ENCODE data around the gene CPTP.

The CPTP gene

GRCh38 chr1:1319646-1319941 is 5.0 kb upstream of the CPTP start:
- no peak for DNase-seq (ENCODE audit: low spot score)

- no peak for DNase-seq (ENCODE audit: low spot score)
Measured at GRCh38 chr1:1320666-1321448, 3.7 kb upstream of the CPTP start.

GRCh38 chr1:1321477-1321876 is 3.1 kb upstream of the CPTP start:
- DNase-seq (ENCODE audit: low spot score) = no peak

GRCh38 chr1:1322418-1322817 is 2.2 kb upstream of the CPTP start:
- no peak for DNase-seq (ENCODE audit: low spot score)

- no peak for DNase-seq (ENCODE audit: low spot score)
Measured at GRCh38 chr1:1322952-1323351, 1.6 kb upstream of the CPTP start.

GRCh38 chr1:1324084-1324523 is 498 bp upstream of the CPTP start:
- no peak for DNase-seq (ENCODE audit: low spot score)

- no peak for DNase-seq (ENCODE audit: low spot score)
Measured at GRCh38 chr1:1325288-1326074, 879 bp downstream of the CPTP start.

- DNase-seq (ENCODE audit: low spot score) = no peak
Measured at GRCh38 chr1:1326075-1326605, 1.5 kb downstream of the CPTP start.

- DNase-seq (ENCODE audit: low spot score) = no peak
Measured at GRCh38 chr1:1327291-1327690, 2.7 kb downstream of the CPTP start.

- no peak for DNase-seq (ENCODE audit: low spot score)
Measured at GRCh38 chr1:1328254-1328653, 3.7 kb downstream of the CPTP start.

- no peak for DNase-seq (ENCODE audit: low spot score)
Measured at GRCh38 chr1:1329304-1330210, 5.0 kb downstream of the CPTP start.

GRCh38 chr1:1330366-1331067 is 5.9 kb downstream of the CPTP start:
- no peak for DNase-seq (ENCODE audit: low spot score)

GRCh38 chr1:1331068-1331965 is 6.7 kb downstream of the CPTP start, which contains the start of gene TAS1R3:
TSS of gene TAS1R3 (plus strand) at chr1:1331280. CDS start at chr1:1331346, 66 bp downstream.
- no peak for DNase-seq (ENCODE audit: low spot score)

GRCh38 chr1:1332031-1332755 is 7.6 kb downstream of the CPTP start:
- no peak for DNase-seq (ENCODE audit: low spot score)

GRCh38 chr1:1332774-1333480 is 8.3 kb downstream of the CPTP start:
- no peak for DNase-seq (ENCODE audit: low spot score)

- no peak for DNase-seq (ENCODE audit: low spot score)
Measured at GRCh38 chr1:1333551-1334241, 9.1 kb downstream of the CPTP start.

GRCh38 chr1:1334835-1335234 is 10.2 kb downstream of the CPTP start:
- no peak for DNase-seq (ENCODE audit: low spot score)

GRCh38 chr1:1335283-1335682 is 10.7 kb downstream of the CPTP start:
- DNase-seq (ENCODE audit: low spot score) = no peak
